ENCODE data around the gene MN1. TPM values are rescaled to one million over a fixed set of nuclear protein-coding genes. Genes with fewer than 3 reads are reported as not detected.

Gene MN1
- total RNA-seq, 1 donor from 2014 or later: 4.5 TPM

GRCh38 chr22:27825174-27825573, 23.6 kb upstream of the MN1 start:
- no peak overlapping the region for H3K4me3 ChIP-seq (ENCODE audit: low read depth, low read length)
- no peaks in the 10 kb centered on the region for H3K27me3 ChIP-seq (ENCODE audit: control insufficient read depth, insufficient read depth, low read length)
- peak; percentile 34 for TF ChIP-seq CTCF (IDR thresholded peaks at IDR 0.05; ENCODE audit: insufficient read depth, low read length, poor library complexity, severe bottlenecking)
- no peak for DNase-seq (ENCODE audit: low read depth)
- H3K36me3 ChIP-seq (ENCODE audit: control insufficient read depth, insufficient read depth, low read length): no peaks in the 10 kb centered on the region

GRCh38 chr22:27823221-27823620, 21.7 kb upstream of the MN1 start:
- no peaks in the 10 kb centered on the region for H3K36me3 ChIP-seq (ENCODE audit: control insufficient read depth, insufficient read depth, low read length)
- DNase-seq (ENCODE audit: low read depth): no peak
- H3K27me3 ChIP-seq (ENCODE audit: control insufficient read depth, insufficient read depth, low read length): peaks cover 2% of the 10 kb centered on the region
- no peak overlapping the region for H3K4me3 ChIP-seq (ENCODE audit: low read depth, low read length)
- TF ChIP-seq CTCF (IDR thresholded peaks at IDR 0.05; ENCODE audit: insufficient read depth, low read length, poor library complexity, severe bottlenecking): no peak

- no peak for TF ChIP-seq CTCF (IDR thresholded peaks at IDR 0.05; ENCODE audit: insufficient read depth, low read length, poor library complexity, severe bottlenecking)
- H3K36me3 ChIP-seq (ENCODE audit: control insufficient read depth, insufficient read depth, low read length): no peaks in the 10 kb centered on the region
- H3K27me3 ChIP-seq (ENCODE audit: control insufficient read depth, insufficient read depth, low read length): peaks cover 2% of the 10 kb centered on the region
- no peak for DNase-seq (ENCODE audit: low read depth)
- H3K4me3 ChIP-seq (ENCODE audit: low read depth, low read length): no peak overlapping the region
These were observed 19.6 kb upstream of the MN1 start for GRCh38 chr22:27820896-27821866.

DNA sequence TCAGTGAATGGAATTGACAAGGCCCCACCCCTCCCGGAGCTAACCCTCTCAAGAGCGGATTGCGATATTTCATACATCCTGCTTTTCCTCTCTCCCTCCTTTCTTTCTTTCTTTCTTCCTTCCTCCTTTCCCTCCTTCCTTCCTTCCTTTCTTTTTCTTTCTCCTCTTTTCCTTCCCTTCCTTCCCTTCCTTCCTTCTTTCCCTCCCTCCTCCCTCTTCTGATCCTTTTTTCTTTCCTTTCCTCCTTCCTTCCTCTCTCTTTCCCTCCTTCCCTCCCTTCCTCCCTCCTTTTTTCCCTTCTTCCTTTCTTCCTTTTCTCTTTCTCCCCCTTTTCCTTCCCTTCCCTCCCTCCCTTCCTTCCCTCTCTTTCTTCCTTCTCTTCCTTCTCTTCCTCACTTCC, 15.0 kb upstream of the MN1 start:
- no peak overlapping the region for H3K4me3 ChIP-seq (ENCODE audit: low read depth, low read length)
- no peak for TF ChIP-seq CTCF (IDR thresholded peaks at IDR 0.05; ENCODE audit: insufficient read depth, low read length, poor library complexity, severe bottlenecking)
- no peak for DNase-seq (ENCODE audit: low read depth)
- no peaks in the 10 kb centered on the region for H3K36me3 ChIP-seq (ENCODE audit: control insufficient read depth, insufficient read depth, low read length)
- peaks cover 8% of the 10 kb centered on the region for H3K27me3 ChIP-seq (ENCODE audit: control insufficient read depth, insufficient read depth, low read length)

- Histone ChIP-seq H3K36me3 (ENCODE audit: control insufficient read depth, insufficient read depth, low read length) (no peaks in the 10 kb centered on the region), H3K27me3 (ENCODE audit: control insufficient read depth, insufficient read depth, low read length) (peaks cover 8% of the 10 kb centered on the region)
- no peak for DNase-seq (ENCODE audit: low read depth)
These were observed 14.4 kb upstream of the MN1 start for GRCh38 chr22:27815826-27816530.

More at GRCh38 chr22:27815826-27816530, 14.4 kb upstream of the MN1 start:
- TF ChIP-seq CTCF (IDR thresholded peaks at IDR 0.05; ENCODE audit: insufficient read depth, low read length, poor library complexity, severe bottlenecking): no peak
- H3K4me3 ChIP-seq (ENCODE audit: low read depth, low read length): no peak overlapping the region
